HPDE6-E6E7 (cell line): Measurements from ENCODE around the gene ORC4.
"Not testable (repeated sequence)": the region's sequence is repeated elsewhere in the genome, so short reads cannot be mapped to it uniquely, and the experiment has no call there.

Experiments used
- DNase-seq: peaks from one replicate; pipeline ENCODE4 v3.0.0; 2011; ENCODE audit warnings: missing footprints; ENCODE audit errors: extremely low spot score

Gene ORC4

GRCh38 chr2:148014616-148015015 is 5.9 kb downstream of the ORC4 start:
- DNase-seq = no peak

GRCh38 chr2:148013876-148014275 is 6.7 kb downstream of the ORC4 start:
- DNase-seq = no peak

- DNase-seq = not testable (repeated sequence)
These were observed 12.1 kb downstream of the ORC4 start for GRCh38 chr2:148008411-148008810.

GRCh38 chr2:148007219-148007900 is 13.2 kb downstream of the ORC4 start:
- no peak for DNase-seq

- no peak for DNase-seq
These were observed 14.1 kb downstream of the ORC4 start for GRCh38 chr2:148006249-148007007.

- not testable (repeated sequence) for DNase-seq
These were observed 18.1 kb downstream of the ORC4 start for GRCh38 chr2:148002420-148002819.

GRCh38 chr2:148000095-148000494 is 20.4 kb downstream of the ORC4 start:
- no peak for DNase-seq

GRCh38 chr2:147999126-147999525 is 21.4 kb downstream of the ORC4 start:
- DNase-seq = no peak

GRCh38 chr2:147998203-147998602 is 22.3 kb downstream of the ORC4 start:
- DNase-seq = no peak

GRCh38 chr2:147996828-147997227 is 23.7 kb downstream of the ORC4 start:
- DNase-seq = no peak

- DNase-seq = not testable (repeated sequence)
These were observed 25.6 kb downstream of the ORC4 start for GRCh38 chr2:147994965-147995364.

- DNase-seq = peak; percentile 10
These were observed 30.6 kb downstream of the ORC4 start for GRCh38 chr2:147989809-147990403.

GRCh38 chr2:147989102-147989501 is 31.4 kb downstream of the ORC4 start:
- no peak for DNase-seq

- DNase-seq = no peak
These were observed 39.5 kb downstream of the ORC4 start for GRCh38 chr2:147980940-147981528.

GRCh38 chr2:147977679-147978078 is 42.9 kb downstream of the ORC4 start:
- DNase-seq = no peak

GRCh38 chr2:147976102-147976501 is 44.4 kb downstream of the ORC4 start:
- DNase-seq = no peak

- DNase-seq = no peak
These were observed 52.0 kb downstream of the ORC4 start for GRCh38 chr2:147968571-147968970.

- no peak for DNase-seq
These were observed 68.4 kb downstream of the ORC4 start for GRCh38 chr2:147952118-147952517.

- DNase-seq = no peak
These were observed 74.9 kb downstream of the ORC4 start for GRCh38 chr2:147945660-147946059.

- no peak for DNase-seq
These were observed 81.2 kb downstream of the ORC4 start for GRCh38 chr2:147939313-147939712.

GRCh38 chr2:147937744-147938349 is 82.7 kb downstream of the ORC4 start:
- DNase-seq = no peak
